ENCODE data around the gene SCFD2.
A peak's percentile ranks its signal among the peaks of the same experiment; 100 is the strongest.
"Not testable (repeated sequence)": the region's sequence is repeated elsewhere in the genome, so short reads cannot be mapped to it uniquely, and the experiment has no call there.

The SCFD2 gene

GRCh38 chr4:53365486-53366300 lies at the start of gene SCFD2:
SCFD2 (minus strand) TSS chr4:53366061.
- peak; percentile 95 for DNase-seq (ENCODE audit: low spot score)

DNA sequence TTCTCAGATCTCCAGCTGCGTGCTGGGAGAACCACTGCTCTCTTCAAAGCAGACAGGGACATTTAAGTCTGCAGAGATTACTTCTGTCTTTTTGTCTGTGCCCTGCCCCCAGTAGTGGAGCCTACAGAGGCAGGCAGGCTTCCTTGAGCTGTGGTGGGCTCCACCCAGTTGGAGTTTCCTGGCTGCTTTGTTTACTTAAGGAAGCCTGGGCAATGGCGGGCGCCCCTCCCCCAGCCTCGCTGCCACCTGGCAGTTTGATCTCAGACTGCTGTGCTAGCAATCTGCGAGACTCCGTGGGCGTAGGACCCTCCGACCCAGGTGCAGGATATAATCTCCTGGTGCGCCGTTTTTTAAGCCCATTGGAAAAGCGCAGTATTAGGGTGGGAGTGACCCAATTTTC lies 43.6 kb upstream of the SCFD2 start:
- DNase-seq (ENCODE audit: low spot score): not testable (repeated sequence)

DNA sequence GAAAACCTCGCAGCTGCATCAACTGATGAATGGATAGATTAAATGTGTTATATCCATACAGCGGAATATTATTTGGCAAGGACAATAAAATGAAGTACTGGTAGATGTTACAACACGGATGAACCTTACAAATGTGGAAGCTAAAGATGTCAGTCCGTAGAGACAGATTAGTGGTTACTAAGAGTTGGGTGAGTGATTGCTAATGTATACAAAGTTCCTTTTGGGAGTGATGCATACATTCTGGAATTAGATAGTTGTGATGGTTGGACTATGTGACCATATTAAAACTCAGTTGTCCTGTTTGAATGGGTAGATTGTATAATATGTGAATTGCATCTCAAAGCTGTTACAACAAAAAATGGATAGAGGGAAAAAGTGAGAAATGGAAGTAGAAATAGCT lies 14.4 kb upstream of the SCFD2 start:
- DNase-seq (ENCODE audit: low spot score): no peak

- no peak for DNase-seq (ENCODE audit: low spot score)
Measured at GRCh38 chr4:53378171-53378482, 12.3 kb upstream of the SCFD2 start.

DNA sequence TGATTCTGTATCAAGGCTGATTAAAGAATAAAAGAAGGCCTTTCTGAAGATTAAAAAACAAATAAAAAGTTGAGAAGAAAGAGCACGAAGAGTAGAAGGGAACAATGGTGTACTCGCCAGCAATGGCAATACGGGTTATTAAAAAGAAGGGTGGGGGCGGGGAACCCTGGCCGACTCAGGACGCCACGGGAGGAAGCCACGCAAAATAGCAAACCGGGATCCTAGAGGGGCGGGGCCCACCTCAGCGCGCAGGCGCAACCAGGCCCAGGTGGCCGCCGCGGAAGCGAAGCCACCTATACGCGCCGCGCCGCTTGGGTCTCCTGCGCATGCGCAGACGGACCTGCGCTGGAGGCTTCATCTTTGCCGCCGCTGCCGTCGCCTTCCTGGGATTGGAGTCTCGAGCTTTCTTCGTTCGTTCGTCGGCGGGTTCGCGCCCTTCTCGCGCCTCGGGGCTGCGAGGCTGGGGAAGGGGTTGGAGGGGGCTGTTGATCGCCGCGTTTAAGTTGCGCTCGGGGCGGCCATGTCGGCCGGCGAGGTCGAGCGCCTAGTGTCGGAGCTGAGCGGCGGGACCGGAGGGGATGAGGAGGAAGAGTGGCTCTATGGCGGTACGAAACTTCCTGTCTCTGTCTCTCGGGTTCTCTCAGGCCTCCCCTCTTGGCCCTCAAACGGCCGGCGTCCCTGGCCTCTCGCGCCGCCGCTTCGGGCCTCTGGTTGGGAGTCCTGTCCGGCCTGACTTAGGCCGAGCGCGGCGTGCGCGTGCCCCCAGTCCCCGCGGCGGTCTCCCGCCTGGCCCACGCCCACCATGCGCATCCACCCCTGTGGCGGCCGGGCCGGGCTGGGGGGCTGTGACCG lies 11.7 kb upstream of the SCFD2 start, which contains the start of gene FIP1L1:
Gene FIP1L1 (plus strand): TSS at position 323 of the 852 bp plus-strand sequence. CDS start 198 bp downstream, at position 521.
- peak; percentile 96 for DNase-seq (ENCODE audit: low spot score)

- no peak for DNase-seq (ENCODE audit: low spot score)
Measured at GRCh38 chr4:53376900-53377299, 11.0 kb upstream of the SCFD2 start.

GRCh38 chr4:53374777-53375258 lies 9.0 kb upstream of the SCFD2 start:
- DNase-seq (ENCODE audit: low spot score): no peak

DNA sequence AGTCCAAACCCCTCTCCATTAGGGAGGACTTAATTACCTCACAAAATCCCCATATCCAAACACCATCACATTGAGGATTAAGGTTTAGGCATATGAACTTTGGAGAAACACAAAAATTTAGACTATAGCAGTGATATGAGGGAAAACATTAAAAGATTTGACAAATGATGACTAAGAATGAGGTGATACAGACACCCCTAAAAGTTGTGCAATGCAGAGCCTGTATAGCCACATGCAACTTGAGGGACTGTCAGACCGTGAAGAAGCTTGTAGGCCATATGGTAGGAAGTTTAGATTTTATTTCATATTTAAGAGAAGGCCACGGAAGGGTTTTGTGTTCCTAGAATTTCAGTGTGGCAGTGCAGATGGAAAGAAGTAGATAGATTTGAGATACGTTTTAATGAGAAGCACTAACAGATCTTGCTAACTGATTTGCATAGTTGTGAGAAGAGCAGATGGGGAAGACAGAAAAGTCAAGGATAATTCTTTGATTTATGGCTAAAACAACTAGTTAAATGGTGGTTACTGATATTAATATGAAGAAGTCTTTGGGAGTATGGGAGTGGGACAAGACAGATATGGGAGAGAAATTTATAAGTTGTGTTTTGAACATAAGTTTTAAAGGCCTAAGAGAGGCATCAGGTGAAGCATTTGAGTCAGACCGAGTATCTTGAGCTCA lies 6.1 kb upstream of the SCFD2 start:
- no peak for DNase-seq (ENCODE audit: low spot score)

GRCh38 chr4:53371049-53371448 lies 5.2 kb upstream of the SCFD2 start:
- no peak for DNase-seq (ENCODE audit: low spot score)

- DNase-seq (ENCODE audit: low spot score): no peak
Measured at GRCh38 chr4:53367721-53368120, 1.9 kb upstream of the SCFD2 start.

DNA sequence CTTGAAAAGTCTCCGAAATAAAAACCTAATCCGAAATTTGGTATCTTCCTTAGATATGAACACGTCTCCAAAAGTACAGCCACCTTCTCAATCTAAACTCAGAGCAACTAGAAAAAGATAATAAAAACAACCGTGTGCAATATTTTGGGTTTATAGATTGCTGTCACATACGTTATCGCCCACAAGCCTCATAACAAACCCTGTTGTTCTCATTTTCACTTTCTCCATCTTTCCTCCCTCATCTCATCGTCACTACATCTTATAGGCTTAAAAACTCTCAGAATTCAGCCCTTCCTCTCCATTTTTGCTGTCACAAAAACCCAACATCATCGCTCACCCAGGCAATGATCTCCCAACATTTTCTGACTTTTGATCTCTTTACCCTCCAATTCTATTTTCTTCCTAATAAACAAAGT lies 448 bp upstream of the SCFD2 start:
- DNase-seq (ENCODE audit: low spot score): no peak

DNA sequence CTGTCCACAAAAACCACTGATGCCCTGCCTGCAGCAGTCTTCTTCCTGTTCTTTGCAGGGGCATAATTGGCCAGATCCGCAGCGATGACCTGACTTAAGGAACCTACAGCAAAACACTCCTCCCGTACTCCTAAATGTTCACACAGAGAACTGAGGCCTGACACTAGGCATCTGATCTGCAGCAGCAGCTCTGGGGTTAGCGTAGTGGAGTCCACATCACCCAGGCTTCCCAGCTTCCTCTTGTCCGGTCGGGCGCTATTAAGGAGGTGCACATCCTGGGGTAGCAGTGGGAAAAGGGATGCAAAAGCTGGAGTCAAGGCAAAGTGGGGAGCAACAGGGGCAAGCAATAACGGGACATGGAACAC lies 758 bp downstream of the SCFD2 start:
- no peak for DNase-seq (ENCODE audit: low spot score)

GRCh38 chr4:53364624-53365023 lies 1.2 kb downstream of the SCFD2 start:
- no peak for DNase-seq (ENCODE audit: low spot score)

- no peak for DNase-seq (ENCODE audit: low spot score)
Measured at GRCh38 chr4:53362093-53362492, 3.8 kb downstream of the SCFD2 start.

- no peak for DNase-seq (ENCODE audit: low spot score)
Measured at GRCh38 chr4:53361451-53361850, 4.4 kb downstream of the SCFD2 start.

- DNase-seq (ENCODE audit: low spot score): no peak
Measured at GRCh38 chr4:53355930-53356521, 9.8 kb downstream of the SCFD2 start.

- no peak for DNase-seq (ENCODE audit: low spot score)
Measured at GRCh38 chr4:53354012-53354722, 11.7 kb downstream of the SCFD2 start.

GRCh38 chr4:53349091-53349491 lies 16.8 kb downstream of the SCFD2 start:
- DNase-seq (ENCODE audit: low spot score): no peak

- DNase-seq (ENCODE audit: low spot score): no peak
Measured at GRCh38 chr4:53348046-53348445, 17.8 kb downstream of the SCFD2 start.

DNA sequence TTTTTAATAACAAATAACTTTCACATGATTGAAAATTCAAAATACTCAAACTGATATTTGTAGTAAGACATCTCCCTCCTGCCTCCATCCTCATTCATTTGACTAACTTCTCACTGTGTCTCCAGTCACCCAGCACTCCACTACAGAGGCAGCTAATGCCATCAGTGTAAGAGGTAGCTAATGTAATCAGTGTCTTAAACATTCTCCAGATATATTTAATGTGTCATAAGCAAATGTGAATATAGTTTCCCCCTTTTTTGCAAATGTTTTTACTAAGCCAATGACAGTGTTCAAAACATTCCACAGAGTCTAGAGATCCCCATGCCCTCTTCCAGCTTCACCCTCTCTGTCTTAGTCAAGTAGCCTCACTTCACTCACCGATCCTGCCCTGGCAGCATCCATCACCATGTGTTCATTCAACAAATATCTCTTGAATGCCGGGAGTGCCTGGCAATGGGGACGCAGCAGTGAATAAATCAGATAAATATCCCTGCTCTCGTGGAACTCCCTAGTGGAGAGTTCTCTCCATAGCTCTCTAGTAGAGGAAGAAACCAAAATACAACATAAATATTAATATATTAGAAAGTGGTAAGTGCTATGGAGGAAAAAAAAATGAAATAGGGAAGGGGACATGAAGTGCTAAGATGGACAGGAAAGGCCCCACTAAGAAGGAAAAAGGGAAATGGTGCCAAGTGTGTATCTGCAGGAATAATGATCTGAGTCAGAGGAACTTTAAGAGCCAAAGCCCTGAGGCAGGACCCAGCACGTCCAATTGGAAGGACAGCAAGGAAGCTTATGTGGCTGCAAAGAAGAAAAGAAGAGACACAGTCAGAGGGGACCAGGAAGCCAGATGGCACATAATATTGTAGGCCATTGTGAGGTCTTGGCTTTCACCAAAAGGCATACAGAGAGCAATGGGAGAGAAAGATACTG lies 18.7 kb downstream of the SCFD2 start:
- no peak for DNase-seq (ENCODE audit: low spot score)

Measured in CD4-positive, alpha-beta T cell treated with Interleukin-15 for 4 hours (primary cell).